Measurements from ENCODE around the gene NAALADL2.

Gene NAALADL2

DNA sequence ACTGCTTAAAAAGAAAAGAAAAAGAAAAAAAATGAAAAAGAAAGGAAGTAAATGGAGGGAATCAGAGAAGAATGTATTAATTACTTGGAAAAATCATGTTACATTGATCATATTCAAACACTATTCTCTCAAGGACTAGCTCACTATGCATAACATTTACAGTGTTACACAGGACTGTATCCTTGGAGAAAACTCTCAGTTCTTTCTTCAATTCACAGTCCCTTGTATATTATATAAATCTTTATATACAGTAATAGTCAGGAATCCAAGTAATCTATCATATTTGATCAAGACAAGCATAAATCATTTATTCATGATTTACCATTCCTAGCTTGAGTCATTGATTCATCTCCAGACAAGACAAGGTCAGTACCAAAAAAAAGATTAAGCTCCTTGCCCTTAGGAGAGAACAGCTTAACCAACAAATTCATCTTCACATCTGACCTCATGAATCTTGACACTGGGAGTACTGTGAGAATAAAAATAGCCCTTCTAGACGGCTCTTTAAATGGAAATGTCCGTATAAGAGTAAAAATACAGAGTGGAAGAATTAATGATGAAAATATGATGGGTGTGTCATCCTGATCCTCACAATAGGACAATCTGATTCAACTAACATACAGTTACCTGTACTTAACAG lies 980.4 kb downstream of the NAALADL2 start:
- Histone ChIP-seq H3K36me3 (ENCODE audit: insufficient read depth) (no peaks in the 10 kb centered on the region), H3K79me2 (ENCODE audit: insufficient read depth, low read depth) (no peaks in the 10 kb centered on the region), H2AFZ (ENCODE audit: low read depth) (no peak overlapping the region), H3K27me3 (ENCODE audit: insufficient read depth, low read depth) (no peaks in the 10 kb centered on the region), H3K9ac (no peak overlapping the region), H3K4me3 (IDR thresholded peaks at IDR 0.05; ENCODE audit: insufficient read depth, low read depth, low read length) (no peak overlapping the region), H3K27ac (no peak overlapping the region), H3K4me2 (no peak overlapping the region), H3K4me1 (ENCODE audit: low read depth, poor library complexity, severe bottlenecking) (no peaks in the 10 kb centered on the region), H4K20me1 (ENCODE audit: insufficient read depth) (no peaks in the 10 kb centered on the region)
- no peak for TF ChIP-seq CTCF (conservative IDR thresholded peaks at IDR 0.05; ENCODE audit: low read depth, low read length)

DNA sequence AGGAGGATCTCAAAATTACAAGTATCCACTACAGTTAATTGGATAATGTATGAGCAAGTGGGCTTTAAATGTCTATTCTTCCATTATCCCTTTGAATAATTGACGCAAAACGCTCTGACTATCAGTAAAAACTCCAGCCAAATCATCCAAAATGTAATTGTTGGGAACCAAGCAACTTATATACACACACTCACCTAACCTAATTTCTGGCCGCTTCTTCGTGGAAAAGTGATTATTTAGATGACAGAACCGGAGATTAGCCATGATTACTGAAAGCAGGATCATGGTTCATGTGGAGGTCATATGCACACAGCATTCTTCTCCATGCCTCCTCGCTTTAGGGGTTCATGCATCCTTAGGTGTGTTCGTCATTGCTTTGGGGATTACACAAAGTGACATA lies 992.4 kb downstream of the NAALADL2 start:
- Histone ChIP-seq H3K4me3 (IDR thresholded peaks at IDR 0.05; ENCODE audit: insufficient read depth, low read depth, low read length) (no peak overlapping the region), H3K9ac (no peak overlapping the region)

DNA sequence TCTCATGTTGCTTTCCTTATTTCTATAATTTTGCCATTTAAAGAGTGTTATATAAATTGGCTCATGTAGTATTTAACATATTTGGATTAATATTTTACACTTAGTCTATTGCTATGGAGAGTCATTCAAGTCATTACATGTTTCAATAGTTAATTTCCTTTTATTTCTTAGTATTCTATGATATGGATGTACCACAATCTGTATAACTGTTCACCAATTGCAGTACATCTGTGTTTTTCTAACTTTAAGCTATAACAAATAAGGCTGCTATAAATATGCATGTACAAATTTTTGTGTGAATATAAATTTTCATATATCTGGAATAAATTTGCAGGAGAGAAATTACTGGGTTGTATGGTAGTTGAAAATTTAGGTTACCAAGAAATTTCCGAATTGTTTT lies 993.4 kb downstream of the NAALADL2 start:
- Histone ChIP-seq H3K79me2 (ENCODE audit: insufficient read depth, low read depth) (no peaks in the 10 kb centered on the region), H3K4me2 (no peak overlapping the region), H4K20me1 (ENCODE audit: insufficient read depth) (no peaks in the 10 kb centered on the region), H3K9ac (no peak overlapping the region), H3K4me3 (IDR thresholded peaks at IDR 0.05; ENCODE audit: insufficient read depth, low read depth, low read length) (no peak overlapping the region), H3K27me3 (ENCODE audit: insufficient read depth, low read depth) (no peaks in the 10 kb centered on the region), H3K4me1 (ENCODE audit: low read depth, poor library complexity, severe bottlenecking) (no peaks in the 10 kb centered on the region), H2AFZ (ENCODE audit: low read depth) (no peak overlapping the region), H3K27ac (no peak overlapping the region), H3K36me3 (ENCODE audit: insufficient read depth) (no peaks in the 10 kb centered on the region)
- no peak for TF ChIP-seq CTCF (conservative IDR thresholded peaks at IDR 0.05; ENCODE audit: low read depth, low read length)

More for the DNA sequence above, 992.4 kb downstream of the NAALADL2 start:
- Histone ChIP-seq H2AFZ (ENCODE audit: low read depth) (no peak overlapping the region), H4K20me1 (ENCODE audit: insufficient read depth) (no peaks in the 10 kb centered on the region), H3K4me2 (no peak overlapping the region), H3K27ac (no peak overlapping the region), H3K79me2 (ENCODE audit: insufficient read depth, low read depth) (no peaks in the 10 kb centered on the region), H3K36me3 (ENCODE audit: insufficient read depth) (no peaks in the 10 kb centered on the region), H3K4me1 (ENCODE audit: low read depth, poor library complexity, severe bottlenecking) (no peaks in the 10 kb centered on the region), H3K27me3 (ENCODE audit: insufficient read depth, low read depth) (no peaks in the 10 kb centered on the region)
- TF ChIP-seq CTCF (conservative IDR thresholded peaks at IDR 0.05; ENCODE audit: low read depth, low read length): no peak

- Histone ChIP-seq H3K4me2 (no peak overlapping the region), H3K36me3 (ENCODE audit: insufficient read depth) (no peaks in the 10 kb centered on the region), H3K9ac (no peak overlapping the region), H3K27ac (no peak overlapping the region), H3K79me2 (ENCODE audit: insufficient read depth, low read depth) (no peaks in the 10 kb centered on the region), H3K27me3 (ENCODE audit: insufficient read depth, low read depth) (no peaks in the 10 kb centered on the region), H3K4me1 (ENCODE audit: low read depth, poor library complexity, severe bottlenecking) (no peaks in the 10 kb centered on the region), H3K4me3 (IDR thresholded peaks at IDR 0.05; ENCODE audit: insufficient read depth, low read depth, low read length) (no peak overlapping the region), H2AFZ (ENCODE audit: low read depth) (no peak overlapping the region), H4K20me1 (ENCODE audit: insufficient read depth) (no peaks in the 10 kb centered on the region)
- TF ChIP-seq CTCF (conservative IDR thresholded peaks at IDR 0.05; ENCODE audit: low read depth, low read length): no peak
Measured at GRCh38 chr3:175857666-175858270, 998.6 kb downstream of the NAALADL2 start.
